Fibroblast of gingiva (primary cell): ENCODE data around the gene VENTX.

Experiments
- DNase-seq: peaks from one replicate; pipeline ENCODE4 v3.0.0-alpha.2; 2011; ENCODE audit warnings: low read depth

VENTX gene

DNA sequence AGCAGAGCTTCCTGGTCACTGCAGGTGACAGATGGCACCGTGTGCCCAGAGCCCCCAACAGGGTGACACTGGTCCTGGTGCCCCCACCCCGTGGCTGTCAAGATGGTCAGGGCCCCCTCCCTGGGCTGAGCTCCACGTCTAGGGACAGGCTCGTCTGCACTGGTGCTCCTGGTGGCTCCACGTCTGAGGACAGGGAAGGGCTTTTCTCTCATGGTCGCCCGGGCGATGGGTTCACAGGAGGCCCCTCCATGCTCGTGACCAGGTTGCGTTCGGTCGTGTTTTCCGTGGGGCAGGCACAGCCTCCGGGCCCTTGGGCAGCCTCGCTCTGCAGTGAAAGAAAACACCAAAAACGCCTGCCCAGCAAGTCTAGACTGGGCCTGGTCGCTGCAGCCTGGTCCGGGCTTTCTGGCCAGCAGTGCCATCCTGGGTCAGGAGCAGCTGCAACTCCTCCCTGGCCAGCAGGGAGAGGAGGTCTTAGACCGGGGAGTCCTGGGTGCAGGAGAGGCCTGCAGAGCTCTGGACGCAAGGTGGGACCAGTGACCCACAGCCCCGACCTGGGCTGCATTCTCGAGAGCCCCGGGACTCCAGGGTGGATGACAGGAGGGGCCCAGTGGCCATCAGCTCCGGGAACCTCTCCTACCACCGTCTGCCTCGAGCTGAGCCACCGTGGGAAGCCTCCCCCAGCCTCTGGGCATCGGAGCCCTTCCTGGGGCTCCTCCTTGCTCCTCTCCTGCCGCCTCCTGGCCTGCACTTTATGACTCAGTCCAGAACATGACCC is 35.5 kb upstream of the VENTX start:
- DNase-seq, result no peak

DNA sequence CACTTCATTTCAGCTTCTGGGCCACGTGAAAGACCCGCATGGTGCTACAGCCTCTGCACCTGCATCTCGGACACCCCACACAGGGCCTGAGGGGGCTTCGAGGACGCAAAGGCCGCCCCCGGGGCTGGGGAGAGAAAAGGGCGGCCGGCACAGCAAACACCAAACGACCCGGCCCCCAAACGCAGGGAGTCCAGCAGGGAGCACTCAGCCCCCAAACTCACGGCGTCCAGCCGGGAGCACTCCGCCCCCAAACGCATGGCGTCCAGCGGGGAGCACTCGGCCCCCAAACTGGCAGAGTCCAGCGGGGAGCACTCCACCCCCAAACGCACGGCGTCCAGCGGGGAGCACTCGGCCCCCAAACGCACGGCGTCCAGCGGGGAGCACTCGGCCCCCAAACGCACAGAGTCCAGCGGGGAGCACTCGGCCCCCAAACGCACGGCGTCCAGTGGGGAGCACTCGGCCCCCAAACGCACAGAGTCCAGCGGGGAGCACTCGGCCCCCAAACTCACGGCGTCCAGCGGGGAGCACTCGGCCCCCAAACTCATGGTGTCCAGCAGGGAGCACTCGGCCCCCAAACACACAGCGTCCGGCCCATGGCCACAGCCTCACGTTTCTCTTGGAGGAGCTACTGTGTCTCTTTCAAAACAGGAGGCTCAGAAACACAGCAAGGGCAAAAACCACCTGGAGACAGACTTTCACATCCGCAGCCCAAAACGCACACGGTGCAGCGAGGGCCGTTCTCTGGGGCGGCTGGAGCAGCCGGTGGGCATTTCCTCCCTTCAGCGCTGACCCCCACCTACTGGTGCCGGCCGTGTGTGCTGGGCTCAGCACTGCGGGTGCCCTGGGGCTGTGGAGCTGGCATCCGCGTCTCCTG is 34.6 kb upstream of the VENTX start:
- DNase-seq, result no peak

DNA sequence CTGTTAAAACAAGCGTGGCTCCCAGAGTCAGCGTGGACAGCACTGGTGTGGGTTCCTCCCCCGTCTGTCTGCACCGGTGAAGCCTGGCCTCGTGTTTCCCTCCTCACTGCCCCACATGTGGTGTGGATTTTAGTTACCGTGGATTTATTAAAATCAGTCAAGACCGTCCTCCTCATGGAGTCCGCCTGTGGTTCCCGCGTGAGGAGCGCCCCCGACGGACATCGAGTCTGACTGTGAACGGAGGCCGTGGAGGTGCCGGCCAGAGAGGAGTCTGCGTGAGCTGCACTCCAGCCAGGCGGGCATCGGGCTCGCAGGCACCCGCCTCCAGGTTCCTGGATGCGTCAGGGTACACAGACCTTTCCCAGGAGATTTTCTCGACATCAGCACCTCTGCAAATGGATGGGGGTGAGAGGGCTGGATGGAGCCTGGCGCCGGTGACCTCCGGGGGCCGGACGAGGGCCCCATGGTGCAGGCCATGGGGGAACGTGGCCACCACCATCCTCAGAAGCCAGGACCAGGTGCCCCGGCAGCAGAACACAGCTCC is 33.9 kb upstream of the VENTX start:
- no peak for DNase-seq

DNA sequence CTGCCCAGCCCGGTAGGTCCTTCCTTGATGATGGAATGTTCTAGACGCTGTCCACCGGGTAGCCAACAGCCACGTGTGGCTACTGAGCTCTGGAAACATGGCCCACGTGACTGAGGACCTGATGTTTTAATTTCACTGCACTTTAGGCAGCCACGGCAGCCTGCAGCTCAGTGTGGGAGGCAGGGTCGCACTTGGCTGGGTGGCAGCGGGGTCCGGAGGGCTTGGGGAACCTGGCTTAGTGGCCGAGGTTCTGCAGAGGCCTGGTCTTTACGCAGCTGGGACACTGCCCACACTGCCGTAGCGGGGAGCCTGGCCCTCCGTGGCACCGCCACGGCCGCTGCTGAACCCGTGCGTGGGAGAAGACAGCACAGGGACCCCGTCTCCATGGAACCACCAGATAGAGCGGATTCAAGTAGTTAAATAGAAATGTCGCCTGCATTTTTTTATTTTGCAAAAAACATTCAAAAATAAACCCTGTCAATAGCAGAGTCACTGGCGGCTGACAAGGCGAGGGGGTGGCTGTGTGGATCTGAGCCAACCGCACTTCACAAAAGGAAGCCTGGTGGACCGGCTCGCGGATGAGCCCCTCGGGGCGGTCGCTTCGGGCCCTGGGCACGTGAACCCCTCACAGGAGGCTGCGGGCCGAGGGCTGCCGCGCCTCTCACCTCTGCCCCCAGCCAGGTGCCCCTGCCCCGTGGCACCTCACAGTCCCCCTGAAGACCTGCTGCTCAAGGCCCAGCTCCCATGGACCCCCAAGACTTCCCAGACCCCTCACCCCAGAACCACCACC is 33.2 kb upstream of the VENTX start:
- no peak for DNase-seq

DNA sequence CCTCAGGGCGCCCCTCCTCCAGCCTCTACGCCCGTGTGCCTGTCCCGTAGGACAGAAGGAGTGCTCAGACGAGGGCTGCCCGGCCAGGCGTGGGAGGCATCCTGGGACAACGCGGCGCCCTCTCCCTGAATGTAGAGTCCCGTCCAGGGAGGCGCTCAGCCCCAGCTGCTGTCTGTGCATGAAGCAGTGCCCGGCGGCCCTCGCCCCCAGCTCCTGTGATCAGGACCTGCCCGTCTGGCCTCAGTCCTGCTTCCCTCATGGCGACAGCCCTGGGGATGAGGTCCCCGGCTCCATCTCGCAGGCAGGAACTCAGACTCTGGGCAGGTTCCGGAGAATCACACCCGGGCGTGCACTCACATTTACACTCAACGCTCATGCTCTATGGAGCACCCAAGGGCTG is 32.5 kb upstream of the VENTX start:
- DNase-seq, result no peak

DNA sequence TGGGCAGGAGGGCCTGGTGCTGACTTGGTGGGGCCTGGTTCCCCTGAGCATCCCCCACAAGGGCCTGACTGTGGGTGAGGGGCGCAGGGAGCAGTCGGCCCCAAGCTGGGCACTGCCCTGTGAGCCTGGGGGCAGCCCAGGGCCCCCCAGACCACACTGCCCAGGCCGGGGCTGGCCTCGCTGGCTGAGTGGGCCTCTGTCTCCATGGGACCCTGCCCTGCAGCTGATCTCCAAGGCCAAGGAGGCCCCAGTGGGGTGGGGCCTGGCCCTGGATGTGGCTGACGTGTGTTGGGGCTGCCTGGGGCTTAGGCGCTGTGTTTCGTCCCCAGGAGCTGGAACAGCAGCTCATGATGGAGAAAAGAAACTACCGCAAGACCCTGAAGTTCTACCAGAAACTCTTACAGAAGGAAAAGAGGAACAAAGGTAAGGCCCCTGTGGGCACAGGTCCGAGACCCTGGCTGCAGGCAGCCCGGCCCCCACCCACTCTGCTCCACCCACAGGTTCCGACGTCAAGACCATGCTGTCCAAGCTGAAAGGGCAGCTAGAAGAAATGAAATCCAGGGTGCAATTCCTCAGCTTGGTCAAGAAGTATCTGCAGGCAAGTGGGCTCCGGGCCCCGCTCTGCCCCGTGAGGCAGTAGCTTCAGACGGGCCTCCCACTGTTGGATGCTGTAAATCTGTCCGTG is 31.2 kb upstream of the VENTX start:
- no peak for DNase-seq

DNA sequence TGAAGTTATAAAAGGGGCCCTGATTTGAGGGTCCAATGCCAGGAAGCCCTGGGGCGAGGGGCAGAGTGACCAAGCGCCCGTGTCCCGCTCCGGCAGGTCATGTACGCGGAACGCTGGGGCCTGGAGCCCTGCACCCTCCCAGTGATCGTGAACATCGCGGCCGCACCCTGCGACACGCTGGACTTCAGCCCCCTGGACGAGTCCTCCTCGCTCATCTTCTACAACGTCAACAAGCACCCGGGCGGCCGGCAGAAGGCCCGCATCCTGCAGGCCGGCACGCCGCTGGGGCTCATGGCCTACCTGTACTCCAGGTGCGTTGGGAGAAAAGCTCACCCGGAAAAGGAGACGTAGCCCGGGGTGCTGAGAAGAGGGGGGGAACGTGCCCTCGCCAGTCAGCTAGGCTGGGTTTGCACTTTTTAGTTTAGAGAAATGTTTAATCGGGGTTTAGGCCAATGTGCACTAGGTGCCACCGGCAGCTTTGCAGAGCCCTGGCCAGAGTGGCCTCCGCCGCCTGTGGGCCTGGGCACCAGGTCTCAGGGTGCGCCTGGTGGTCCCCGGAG is 30.5 kb upstream of the VENTX start:
- no peak for DNase-seq

DNA sequence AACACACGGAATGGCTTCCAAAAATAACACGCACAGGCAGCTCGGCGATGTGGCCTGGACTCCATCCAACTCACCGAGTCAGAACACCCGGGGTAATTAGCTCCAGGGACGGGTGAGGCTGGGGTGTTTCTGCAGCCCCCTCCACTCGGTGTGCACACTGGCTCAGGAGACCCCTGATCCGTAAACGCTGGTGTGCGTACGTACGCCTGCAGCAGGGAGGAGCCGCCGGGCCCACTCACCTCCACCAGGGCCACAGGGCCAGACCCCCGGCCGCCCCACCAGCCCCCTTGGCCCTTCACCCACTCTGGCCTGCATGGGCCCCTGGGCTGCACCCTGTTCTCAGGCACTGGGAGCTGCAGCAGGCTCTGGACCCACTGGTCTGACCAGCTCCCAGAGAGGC is 30.0 kb upstream of the VENTX start:
- DNase-seq, result no peak

DNA sequence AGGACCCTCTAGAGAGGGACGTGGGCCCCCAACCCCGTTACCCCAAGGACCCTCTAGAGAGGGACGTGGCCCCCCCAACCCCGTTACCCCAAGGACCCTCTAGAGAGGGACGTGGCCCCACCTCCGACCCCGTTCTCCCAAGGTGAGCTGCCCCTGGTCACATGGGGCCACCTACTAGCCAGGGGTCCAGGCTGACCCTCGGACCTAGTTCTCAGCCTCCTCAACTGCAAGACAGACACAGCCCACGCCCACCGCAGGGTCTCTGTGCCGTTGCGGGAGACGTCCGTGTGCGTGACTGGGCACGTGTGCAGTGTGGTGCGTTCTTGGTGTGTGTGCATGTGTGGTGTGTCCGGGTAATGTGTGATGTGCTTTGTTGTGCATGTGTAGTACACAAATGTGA is 29.2 kb upstream of the VENTX start:
- DNase-seq, result no peak

DNA sequence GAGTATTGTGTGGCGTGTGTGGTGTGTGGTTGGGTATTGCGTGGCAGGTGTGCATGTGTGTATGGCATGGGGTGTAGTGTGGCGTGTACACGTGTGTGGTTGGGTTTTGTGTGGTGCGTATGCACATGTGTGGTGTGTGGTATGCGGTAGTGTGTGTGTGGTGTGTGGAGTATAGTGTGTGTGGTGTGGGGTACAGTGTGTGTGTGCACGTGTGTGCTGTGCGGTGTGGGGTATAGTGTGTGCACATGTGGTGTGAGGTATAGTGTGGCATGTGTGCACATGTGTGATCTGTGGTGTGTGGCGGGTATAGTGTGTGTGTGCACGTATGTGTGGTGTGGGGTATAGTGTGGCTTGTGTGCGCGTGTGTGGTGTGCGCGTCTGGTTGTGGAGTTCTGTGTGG is 28.5 kb upstream of the VENTX start:
- no peak for DNase-seq

DNA sequence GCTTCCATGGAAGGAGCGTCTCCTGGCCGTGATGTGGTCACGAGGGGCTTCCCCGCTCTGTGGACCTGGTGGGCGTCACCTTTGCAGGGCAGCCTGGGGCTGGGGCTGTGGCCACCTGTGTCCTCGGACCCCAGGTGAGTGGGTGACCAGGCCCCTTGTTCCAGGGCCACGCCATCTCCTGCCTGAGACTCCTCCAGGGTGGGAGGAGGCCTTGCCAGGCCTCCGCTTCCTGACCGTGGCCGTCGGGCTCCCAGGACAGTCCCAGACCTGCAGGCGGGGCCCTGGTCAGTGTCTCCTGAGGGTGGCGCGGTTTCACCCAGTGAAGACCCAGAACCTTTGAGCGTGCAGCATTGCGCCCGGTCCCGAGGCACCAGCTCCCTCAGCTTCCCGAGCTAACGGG is 28.0 kb upstream of the VENTX start:
- no peak for DNase-seq

DNA sequence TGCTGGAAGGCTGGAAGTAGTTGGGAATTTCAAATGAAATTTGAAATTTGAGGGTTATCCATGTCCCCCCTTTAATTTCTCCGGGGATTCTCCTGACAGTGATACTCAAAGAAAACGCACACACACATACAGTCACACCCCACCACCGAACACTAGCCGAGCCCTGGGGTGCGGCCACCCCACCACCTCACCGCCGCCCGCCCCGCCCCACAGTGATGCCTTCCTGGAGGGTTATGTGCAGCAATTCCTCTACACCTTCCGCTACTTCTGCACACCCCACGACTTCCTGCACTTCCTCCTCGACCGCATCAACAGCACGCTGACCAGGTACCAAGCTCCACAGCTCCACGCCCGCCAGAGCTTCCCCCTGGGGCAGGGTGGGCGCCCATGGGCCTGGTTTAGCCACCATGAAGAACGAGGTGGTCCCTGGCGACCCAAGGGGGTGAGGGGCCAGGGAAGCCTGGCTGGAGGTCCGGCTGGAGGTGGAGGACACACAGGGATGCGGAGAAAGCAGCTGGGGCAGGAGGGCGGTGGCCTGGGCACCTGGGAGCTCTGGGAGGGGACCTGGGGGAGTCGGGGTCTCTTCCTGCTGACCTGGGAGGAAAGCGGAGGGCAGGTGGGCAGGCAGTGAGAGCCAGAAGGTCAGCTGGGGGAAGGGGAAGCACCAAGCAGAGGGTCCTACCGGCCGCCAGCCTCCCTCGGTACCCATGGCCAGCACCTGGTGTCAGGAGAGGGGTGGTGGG is 27.1 kb upstream of the VENTX start:
- DNase-seq, result no peak

DNA sequence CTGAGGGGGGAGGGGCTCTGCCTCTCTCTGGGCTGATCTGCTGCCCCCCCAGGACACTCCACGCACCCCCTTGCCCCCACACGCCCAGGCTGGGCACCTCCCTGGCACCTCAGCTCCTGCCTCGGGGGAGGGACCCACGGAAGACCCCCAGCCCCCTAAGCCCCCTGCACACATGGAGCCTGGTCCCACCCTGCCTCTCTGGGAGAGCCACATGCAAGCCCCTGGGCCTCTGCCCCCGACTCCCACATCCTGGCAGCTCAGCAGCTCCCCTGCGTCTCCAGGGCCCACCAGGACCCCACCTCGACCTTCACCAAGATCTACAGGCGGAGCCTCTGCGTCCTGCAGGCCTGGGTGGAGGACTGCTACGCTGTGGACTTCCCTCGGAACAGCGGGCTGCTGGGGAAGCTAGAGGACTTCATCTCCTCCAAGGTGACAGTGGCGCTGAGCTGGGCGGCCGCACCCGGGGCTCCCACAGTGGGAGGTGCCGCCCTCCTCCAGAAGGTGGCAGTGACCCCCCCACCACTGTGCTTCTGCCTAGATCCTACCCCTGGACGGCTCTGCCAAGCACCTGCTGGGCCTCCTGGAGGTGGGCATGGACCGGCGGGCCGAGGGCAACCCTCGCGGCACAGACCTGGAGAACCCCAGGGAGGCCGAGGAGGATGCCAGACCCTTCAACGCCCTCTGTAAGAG is 26.4 kb upstream of the VENTX start:
- no peak for DNase-seq

DNA sequence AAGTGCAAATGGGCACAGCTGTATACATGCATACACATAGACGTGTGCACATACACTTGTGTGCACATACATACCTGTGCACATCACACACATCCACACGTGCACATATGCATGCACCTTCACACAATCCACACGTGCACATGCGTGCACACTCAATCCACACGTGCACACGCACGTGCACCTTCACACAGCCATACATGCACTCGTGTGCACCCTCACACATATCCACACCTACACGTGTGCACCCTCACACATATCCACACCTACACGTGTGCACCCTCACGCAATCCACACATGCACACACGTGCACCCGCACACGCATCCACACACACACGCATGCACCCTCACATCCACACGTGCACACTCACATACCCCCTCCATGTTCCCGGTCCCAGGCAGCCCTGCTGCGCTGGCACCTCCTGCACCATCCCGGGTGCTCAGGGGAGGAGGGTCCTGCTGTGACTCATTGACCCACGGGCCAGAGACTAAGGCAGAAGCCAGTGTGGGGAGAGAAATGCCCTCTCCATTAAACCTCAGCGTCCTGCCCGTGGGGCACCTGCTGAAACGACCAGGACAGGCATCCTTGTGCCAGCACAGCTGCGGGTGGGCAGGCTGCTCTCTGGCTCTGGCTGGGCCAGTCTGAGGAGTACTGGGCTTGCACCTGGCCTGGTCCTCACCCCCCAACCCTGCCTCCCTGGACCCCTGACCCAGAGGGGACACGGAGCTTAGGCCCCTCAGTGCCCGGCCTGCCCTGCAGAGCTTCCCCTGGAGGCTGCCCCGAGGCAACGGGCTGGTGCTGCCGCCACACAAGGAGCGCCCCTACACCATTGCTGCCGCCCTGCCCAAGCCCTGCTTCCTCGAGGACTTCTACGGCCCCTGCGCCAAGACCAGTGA is 25.4 kb upstream of the VENTX start:
- DNase-seq, result no peak

DNA sequence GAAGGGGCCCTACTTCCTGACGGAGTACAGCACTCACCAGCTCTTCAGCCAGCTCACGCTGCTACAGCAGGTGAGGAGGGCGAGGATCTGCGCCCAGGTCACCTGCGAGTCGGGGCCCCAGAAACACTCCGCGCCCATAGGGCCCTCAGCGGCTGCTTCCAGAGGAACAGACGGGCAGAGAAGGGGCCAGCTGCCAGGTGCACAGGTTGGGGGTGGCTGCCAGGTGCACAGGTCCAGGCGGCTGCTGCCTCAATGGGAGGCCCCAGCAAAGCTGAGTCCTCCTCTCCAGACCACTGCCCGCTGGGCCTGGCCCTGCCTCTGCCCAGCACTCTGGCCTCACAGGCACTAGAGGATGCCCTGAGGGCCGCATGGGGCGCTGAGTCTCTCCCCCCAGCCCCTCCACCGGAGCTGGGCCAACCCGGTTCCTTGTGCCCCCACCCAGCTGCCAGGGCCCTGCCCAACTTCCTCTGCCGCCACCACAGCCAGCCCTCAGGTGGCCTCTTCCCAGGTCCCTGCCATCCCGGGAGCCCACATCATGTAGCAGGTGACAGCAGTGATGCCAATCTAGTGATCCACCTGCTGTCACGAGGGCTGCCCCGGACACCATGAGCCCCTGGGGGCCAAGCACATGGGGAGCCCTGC is 24.7 kb upstream of the VENTX start:
- no peak for DNase-seq

DNA sequence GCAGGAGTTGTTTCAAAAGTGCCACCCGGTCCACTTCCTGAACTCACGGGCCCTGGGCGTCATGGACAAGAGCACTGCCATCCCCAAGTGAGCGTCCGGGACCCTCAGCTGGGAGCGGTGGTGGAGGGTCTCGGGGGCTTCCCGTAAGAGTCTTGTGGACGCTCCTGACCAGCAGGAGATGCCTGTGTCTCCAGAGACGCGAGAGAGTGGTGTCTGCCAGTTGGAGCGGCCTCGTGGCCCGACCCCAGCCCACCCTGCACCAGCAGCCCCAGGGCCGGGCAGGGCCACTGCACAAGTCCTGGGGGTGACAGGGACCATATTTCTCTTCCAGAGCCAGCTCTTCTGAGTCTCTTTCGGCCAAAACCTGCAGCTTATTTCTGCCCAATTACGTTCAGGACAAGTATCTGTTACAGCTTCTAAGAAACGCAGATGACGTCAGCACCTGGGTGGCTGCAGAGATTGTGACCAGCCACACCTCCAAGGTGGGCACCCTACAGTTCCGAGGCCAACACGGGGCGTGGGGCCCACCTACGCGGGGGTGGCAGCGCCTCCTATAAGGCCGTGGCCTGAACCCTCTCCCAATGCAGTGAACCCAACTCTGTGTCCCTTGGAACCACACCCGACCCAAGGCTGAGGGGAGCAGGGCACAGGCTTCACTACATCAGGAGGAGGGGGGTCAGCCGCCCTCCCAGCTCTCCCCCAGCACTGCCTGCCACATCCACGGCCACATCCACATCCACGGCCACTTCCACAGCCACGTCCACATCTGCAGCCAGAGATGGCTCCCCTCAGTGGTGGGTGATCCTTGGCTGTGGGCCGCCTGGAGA is 23.8 kb upstream of the VENTX start:
- no peak for DNase-seq
